Endothelial cell of umbilical vein (primary cell): ENCODE measurements around the gene KCNH5.

ENCODE experiments used
- CTCF ChIP-seq, 2 donors: IDR thresholded peaks; 1 replicate in 1 of 2; 2 replicates in 1 of 2; pipeline ENCODE4 v1.5.1; 2011; ENCODE audit warnings: low read length in 2 of 2, mild to moderate bottlenecking in 2 of 2, moderate library complexity in 2 of 2, control low read depth in 1 of 2, inconsistent platforms in 1 of 2, low read depth in 1 of 2; ENCODE audit not compliant: insufficient read depth in 1 of 2; ENCODE audit errors: extremely low read depth in 1 of 2
- MYC ChIP-seq: IDR thresholded peaks from one replicate; pipeline ENCODE4 v1.6.1; 2011; ENCODE audit warnings: mild to moderate bottlenecking, low read depth, low read length
- POLR2AphosphoS5 ChIP-seq: IDR thresholded peaks from 2 replicates; pipeline ENCODE4 v1.6.1; 2012; ENCODE audit warnings: low read depth, mild to moderate bottlenecking, control low read depth, low read length, moderate library complexity; ENCODE audit not compliant: insufficient read depth

GRCh38 chr14:62866376-62866775, 178.9 kb downstream of the KCNH5 start:
- TF ChIP-seq POLR2AphosphoS5 (no peak), CTCF (IDR thresholded peaks at IDR 0.05; ENCODE audit: extremely low read depth in 1 of 2, insufficient read depth in 1 of 2, low read depth in 1 of 2, low read length in 2 of 2) (no peak), MYC (no peak)
